ENCODE data around the gene PIEZO2.
"Not testable (repeated sequence)": the region's sequence is repeated elsewhere in the genome, so short reads cannot be mapped to it uniquely, and the experiment has no call there.

PIEZO2 gene

DNA sequence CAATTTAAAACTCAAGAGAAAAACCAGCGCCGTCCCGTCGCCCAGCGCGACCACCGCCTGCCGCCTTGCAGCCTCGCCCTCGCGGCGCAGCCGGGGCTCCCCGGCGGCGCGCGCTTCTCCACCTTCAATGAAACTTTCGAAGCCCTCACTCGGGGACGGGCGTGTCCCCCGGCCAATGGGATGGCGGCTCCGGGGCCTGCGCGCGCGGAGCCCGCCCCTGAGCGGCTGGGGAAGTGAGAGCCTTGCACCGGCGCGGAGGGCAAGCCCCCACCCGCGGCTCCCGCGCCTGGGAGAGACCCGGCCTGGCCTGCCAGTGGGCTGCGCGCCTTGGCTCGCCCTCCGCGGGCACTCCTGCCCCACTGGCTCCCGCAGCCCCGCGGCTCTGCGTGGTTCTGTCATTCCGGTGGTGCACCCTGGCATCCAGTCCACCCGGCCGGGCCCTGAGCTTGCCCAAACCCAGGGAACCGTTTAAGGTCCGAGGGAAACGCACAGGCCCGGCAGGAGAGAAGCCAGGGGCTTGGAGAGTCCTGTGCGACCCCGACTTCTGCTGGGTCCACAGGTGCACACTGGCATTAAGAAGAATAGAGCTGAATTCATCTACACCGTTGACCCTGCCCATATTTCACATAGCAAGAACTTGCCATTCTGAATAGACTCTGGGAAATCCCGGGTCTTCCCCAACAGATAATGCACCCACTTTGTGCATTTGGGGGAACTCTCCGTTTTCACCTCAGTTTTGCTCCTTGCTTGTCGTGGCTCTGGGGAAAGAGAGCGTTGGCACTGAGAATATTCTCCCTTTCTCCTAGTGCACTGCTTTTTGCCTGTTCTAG, at the start of gene PIEZO2:
TSS of gene PIEZO2 (minus strand) at position 129 of the 830 bp plus-strand sequence. CDS start 981 bp downstream, outside the sequence.
- DNase-seq = peak; percentile 7

DNA sequence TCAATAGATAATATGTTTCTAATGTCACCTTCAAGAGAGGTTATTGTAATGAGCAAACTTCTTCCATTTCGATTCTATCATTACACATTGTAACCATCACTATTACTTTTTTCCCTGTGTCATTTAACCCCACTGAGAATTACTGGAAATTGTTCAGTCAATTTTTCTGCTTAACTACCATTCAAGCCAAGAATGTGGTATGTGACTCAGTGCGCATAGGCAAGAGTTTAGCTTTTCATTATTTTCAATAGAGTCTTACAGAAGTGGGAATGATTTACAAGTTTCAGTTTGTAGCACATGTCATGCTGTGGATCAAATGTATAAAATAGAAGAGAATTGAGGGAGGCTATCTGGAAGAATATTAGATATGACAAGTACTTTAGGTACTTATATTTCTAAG, 34.3 kb upstream of the PIEZO2 start:
- DNase-seq = no peak

DNA sequence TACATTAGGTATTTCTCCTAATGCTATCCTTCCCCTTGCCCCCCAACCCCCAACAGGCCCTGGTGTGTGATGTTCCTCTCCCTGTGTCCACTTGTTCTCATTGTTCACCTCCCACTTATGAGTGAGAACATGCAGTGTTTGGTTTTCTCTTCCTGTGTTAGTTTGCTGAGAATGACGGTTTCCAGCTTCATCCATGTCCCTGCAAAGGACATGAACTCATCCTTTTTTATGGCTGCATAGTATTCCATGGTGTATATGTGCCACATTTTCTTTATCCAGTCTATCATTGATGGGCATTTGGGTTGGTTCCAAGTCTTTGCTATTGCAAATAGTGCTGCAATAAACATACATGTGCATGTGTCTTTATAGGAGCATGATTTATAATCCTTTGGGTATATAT, 32.3 kb upstream of the PIEZO2 start:
- not testable (repeated sequence) for DNase-seq

DNA sequence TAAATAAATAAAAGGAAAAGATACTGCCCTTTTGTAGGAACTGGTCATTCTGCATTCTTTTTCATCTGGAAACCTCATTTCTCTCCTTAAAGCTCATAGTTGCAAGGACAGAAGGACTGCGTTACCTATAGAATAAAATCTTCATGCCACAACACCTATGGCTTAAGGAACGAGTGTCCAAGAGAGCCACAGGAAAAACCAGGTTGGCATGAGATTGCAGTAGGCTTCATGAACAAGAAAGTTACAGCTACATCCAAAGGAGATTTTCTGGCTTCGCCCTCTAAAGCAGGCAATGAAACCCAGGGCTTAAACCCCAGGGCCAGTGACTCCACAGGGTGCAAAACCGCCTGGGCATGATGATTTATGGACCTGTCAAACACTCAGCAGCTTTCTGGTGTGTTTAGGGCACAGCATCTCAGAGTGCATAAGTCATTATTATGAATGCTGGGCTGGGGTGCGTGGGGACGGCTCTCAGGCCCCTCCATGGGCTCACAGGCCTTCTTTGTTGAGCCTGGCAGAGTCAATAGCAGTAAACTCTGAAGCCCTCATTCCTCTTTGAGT, 30.7 kb upstream of the PIEZO2 start:
- DNase-seq = no peak

DNA sequence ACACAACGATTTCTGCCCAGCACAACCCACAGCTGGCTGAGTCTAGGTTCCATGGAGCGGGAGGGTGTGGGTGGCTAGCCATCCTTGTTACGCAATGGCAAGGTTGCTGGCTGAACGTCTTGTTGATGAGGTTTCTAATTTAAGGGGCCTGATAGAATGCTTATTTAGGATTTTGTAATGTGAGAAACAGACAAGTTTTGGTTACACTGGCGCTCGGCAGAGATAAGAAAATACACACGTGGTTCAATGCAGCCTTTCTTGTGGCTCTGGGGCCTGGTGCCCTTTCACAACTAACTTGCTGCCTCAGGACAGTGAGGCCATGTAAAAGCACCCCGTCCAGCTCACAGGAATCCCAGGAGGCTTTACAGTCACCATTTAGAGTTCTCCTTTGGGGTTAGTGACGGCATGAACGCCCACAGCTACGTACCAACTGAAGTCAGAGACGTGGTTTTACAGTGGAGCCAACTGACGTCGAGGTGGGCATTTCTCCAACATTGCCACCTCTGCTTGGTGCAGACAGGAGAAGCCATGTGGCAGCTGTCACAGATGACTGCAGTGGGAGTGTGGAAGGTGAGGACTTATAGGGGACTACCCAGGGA, 29.7 kb upstream of the PIEZO2 start:
- no peak for DNase-seq

DNA sequence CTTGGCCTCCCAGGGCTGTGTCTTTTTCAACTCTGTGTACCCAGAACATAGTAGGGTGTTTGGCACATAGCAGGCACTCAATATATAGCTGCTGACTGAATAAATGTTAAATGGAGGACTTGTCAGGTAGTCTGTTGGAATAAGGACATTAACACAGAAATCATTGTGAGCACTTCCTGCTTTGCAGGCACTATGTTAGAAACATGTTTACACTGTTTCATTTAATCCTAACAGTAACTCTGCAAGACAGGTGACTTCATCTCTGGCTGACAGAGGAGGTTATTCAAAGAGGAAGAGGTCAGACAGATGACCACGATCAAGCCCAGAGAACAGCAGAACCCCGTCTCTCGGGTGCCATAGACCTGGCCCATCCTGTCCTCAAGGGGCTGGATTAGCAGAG, 28.0 kb upstream of the PIEZO2 start:
- no peak for DNase-seq

DNA sequence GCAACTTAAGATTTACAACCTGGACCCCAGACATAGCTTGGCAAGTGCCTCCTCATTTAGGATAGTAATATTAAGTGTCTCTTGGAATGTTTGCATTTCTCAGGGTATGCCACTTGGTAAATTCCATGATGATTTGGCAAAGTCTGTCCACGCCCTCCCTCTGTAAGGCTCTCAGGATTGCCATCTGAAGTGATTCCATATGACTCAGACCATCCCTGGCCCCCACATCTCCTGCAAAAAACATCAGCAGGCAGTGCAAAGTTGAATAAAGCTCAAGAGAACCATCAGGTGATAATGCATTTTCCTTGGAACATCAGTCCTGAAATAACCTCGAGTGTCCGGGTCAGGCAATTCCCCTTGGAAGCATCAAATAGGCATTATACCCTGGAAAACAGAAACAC, 27.1 kb upstream of the PIEZO2 start:
- no peak for DNase-seq

DNA sequence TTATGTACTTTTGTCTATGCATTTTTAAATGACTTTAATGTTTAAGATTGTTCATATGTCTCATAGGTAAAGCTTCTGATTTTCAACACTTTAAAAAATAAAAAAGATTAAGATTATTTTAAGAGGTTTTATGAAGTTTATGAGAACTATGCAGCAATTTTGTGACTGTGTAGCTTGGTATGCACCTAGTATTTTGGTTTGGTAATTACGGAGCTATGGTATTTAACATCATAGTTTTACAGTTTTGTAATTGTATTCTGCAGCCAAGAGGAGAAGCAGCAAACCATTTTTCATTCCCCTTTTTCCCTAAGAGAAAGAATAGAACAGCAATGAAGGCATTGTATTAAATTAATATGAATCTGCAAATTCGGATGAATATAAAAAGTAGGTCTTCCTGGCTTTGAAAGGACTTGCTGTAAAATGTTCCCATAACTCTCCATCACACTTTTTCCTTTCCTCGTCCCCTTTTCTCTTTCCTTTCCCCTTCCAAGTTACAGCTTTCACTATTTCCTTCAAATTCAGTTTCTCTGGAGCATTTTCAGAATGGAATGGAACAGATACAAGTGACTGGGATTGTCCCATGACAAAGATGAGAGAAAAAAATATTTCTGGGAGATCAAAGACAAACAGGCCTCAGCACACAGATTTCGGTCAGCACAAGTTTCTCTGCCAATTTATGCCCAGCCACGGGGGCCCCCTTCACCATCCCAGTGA, 26.1 kb upstream of the PIEZO2 start:
- no peak for DNase-seq

DNA sequence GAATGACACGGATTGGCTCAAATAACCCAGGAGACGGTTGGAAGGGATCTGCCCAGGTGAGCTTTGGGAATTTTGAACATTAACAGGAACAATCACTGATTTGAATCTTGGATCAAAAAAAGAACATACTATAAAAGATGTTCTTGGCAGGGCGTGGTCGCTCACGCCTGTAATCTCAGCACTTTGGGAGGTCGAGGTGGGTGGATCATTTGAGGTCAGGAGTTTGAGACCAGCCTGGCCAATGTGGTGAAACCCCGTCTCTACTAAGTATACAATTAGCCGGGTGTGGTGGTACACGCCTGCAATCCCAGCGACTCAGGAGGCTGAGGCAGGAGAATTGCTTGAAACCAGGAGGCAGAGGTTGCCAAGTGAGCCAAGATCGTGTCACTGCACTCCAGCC, 24.8 kb upstream of the PIEZO2 start:
- not testable (repeated sequence) for DNase-seq

DNA sequence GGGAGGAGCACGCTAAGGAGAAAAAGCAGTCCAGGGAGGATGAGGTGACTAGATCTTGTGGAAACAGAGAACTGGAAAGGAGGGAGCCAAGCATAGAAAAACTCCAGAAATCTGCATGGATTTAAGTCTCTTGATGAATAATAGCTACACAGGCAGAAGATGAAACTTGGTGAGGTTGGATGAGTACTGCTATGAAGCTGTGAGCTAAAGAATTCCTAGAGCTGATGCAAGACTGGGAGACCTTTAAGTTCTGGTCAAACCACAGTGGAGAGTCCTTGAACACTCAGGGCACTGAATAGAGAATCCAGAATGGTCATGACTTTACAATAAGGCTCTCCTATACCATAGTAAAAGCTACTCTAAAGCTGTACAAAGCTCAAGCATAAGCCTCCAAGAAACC, 18.4 kb upstream of the PIEZO2 start:
- DNase-seq = no peak

DNA sequence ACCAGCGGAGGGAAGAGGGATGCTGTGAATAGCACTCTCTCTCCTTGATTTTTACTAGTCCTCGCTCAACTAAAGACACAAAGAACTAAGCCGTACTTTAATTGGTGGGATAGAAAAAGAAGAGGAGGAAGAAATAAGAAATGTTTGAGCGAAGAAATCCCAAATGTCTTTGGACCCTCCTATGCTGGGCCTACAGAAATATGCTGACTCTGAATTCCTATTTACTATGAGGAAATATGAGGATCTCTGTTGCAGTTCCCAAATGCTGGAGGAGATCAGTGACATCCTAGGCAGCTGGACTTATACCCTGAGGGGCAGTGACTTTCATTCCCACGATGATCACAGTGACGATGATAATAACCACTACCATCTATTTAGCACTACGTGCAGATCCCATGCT, 16.6 kb upstream of the PIEZO2 start:
- DNase-seq = no peak

DNA sequence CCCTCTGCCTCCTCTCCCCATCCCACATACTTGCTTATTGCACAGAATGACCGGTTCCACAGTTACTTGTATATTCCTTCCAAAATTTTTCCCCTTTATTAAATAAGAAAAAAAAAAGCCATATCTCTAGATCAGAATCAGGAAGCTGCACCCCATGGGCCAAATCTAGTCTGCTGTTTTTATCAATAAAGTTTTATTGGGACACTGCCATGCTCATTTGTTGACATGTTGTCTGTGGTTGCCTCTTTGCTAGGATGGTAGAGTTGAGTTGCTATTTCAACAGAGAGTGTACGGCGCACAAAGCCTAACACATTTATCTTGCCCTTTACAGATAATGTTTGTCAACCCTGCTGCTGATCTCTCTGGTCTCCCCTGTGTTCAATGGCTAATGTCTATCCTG, 15.8 kb upstream of the PIEZO2 start:
- no peak for DNase-seq

DNA sequence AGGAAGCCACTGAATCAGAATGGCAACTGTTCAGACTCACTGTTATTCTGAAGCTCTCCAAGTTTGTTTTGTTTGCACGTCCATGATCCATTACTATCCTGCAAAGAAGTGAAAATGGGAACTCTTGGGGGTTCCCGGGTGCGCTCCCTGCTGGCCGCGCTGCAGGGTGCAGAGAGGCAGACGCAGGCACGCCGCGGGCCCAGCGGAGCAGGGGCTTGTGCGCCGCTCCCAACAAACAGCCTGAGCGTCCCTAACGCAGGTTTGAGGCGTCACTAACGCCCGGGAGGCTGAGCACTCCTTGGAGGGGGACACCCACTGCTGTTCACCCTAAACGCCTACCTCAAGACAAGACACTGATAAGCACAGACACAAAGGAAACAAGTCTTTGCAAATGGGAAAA, 14.3 kb upstream of the PIEZO2 start:
- no peak for DNase-seq

DNA sequence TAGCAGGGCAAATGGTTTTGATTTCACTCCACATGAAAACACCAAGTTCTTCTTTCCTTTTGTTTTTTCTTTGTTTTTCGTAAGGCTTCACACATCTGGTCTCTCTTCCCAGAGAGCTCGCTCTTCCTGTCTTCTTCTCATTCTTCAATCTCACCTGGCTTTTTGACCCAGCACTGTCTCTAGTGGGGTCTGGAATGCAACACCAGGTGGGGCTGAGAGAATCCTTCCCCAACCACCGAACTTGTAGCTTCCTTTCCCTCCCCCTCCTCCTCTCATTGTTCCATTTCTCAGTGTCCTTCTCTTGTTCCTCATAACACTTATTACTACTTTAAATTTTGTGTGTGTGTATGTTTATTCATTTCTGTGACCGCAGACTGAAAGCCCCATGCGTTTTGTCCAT, 13.5 kb upstream of the PIEZO2 start:
- no peak for DNase-seq

DNA sequence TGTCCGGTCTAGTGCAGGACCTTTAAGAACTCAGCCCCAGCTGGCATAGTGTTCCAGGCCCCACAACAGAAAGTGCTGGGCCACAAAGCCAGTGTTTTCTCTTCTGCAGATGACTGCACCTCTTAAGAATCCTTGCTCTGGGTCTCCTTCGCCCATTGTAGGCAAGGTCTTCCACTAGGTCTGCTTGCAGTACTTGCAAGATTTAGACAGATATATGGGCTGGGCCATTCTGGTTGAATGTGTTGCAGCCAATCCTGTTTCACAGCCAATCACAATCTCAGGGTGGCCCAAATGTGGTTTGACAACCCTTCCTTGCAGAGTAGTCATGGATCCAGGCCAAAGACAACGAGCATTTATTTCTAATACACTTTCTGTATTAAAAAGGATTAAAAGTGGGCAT, 13.1 kb upstream of the PIEZO2 start:
- no peak for DNase-seq

DNA sequence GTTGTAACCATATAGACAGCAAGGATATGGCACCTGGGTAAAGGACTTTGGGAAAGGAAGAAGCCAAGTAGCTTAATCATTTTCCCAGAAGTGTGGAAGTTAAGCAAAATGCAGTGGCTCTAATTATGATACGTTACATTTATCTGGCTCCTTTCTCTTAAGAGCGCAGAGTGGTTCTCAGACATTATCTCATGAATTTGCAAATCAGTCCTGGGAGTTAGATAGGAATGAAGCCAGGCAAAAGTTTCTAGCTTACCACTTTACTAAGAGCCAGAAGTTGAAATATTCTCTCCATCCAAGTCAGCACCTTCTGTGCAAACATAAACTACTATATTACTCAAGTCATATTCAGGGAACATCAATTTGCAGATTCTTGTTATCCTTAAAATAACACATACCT, 10.9 kb upstream of the PIEZO2 start:
- DNase-seq = no peak

DNA sequence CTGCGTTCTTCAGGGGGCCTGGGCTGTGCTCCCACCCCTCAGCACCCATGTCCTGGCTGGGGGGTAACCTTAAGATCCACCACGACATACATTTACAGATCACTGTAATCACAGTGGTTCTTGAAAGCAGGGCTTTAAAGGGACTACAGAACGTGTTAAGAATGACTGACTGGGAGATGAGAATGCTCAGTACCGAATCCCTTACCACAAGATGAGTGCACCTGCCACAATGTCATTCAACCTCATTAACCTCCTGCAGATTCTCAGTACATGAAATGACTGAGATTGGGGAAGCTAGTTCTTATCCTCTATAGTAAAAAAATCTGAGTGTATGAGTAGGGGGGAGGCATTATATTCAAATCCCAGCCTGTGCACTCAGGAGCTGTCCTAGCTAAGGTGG, 10.5 kb upstream of the PIEZO2 start:
- DNase-seq = no peak

DNA sequence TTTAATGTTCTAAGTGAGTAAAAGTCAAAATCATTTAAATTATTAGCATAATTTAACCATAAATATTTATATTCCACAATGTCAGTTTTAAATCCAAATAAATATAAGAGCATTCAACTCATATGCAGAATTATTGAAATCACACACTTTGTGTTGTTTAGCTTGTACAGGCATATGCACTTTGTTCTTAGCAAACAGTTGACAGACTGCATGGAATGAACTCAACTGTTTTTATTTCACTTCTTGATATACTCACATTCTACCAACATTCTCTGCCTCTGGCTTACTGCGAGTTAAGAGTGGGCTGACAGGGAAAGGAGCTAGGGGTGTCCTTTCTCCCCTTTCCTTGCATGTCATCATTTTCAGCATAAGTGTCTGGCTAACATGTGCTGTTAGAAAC, 7.6 kb upstream of the PIEZO2 start:
- no peak for DNase-seq

DNA sequence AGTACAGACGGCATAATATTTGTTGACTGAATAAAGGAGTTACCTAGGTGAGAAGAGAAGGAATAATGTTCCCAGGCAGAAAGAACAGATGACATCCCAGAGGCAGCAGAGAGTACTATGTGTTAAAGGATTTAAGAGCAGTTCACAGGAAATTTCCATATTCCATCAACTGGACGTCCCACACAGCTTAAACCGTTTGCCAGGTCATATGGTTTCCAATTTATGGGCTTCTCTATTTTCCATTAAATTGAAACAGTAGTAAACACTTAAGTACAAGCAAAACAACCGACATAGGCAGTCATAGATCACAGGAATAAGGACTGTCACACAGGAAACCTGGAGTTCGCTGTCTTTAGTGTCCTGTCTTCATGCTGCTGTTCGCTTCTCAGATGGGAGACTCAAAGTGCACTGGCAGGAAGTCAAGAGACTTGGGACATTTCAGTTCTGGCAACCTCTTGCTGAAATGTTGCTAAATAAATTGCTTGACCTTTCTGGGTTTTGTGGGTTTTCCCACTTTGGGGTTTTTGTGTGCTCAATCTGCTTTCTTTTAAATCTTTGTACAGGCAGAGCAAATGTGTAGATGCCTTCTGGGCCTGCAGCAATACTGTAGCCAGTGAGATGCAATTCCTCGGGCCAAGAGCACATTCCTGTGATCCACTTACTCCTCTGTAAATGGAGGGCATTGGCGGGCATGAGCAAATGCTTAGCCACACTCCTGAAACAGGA, 5.8 kb upstream of the PIEZO2 start:
- DNase-seq = no peak

DNA sequence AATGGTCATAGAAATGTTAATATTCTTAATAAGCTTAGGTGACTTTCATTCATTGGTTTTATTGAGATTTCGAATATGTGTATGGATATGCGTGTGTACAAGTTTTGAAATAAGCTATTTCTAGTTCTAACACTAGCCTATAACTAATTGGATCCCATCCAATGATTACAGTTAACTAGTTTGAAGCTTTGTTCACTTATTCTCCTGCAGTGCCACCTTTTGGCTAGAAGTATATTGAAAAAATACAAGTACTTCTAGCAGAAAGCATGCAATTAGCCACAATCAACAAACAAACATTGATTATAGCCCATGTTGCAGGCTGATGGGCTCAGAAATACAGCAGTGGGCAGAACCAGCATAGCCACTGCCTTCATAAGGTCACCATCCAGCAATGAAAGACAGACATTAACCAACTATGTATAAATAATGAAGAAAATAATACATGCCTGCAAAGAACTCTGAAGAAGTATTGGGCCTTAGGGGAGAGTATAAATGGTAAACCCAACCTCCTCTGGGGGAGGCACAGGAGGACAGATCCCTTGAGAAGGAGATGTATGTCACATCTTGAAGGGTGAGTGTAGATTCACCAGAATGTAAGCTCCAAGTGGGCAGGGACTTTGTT, 5.1 kb upstream of the PIEZO2 start:
- peak; percentile 28 for DNase-seq

DNA sequence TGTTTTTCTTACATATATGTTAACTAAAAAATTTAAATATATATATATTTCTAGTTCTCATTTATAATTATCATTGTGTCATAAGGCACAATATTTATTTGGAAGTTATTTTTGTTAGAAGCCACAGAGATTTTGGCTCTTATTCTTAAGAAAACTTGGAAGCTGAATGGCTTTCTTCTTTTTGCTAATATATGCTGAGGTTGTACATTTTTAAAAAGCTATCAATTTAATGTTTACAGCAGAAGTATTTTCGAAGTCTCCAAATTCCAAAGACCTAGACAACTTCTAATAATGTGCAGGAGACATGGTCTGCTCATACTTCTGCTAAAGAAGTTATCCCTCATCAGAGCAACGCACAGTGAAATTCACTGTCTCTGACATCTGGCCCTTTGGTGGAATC, 3.7 kb upstream of the PIEZO2 start:
- no peak for DNase-seq

DNA sequence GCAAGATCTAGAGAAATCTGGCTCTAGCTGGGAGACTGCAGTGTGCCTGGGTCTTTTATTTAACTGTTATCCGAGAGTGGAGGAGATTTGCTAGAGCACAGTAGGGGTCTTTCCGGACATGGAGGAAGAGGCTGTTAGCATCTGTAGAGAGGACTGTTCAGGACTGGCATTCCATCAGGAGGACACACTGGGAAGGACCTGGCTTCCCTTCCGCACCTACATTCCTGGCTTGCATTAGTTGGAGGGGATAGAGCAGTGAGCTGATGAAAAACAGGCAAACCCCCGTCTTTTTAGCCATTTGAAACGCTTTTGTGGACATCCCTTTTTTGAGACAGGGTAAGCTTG, 874 bp upstream of the PIEZO2 start:
- DNase-seq = no peak
